Panc1 (cell line): ENCODE results near the gene TMEM161A. TPM values are rescaled to one million over a fixed set of nuclear protein-coding genes. Genes with fewer than 3 reads are reported as not detected.

ENCODE experiments used
- ATAC-seq: fragments of 200-7000 bp; cut with Tn5 transposase; 2 replicates; pipeline ENCODE4 v1.9.1; 2020; ENCODE audit warnings: mild to moderate bottlenecking, moderate library complexity
- BruUV-seq: library from RNA; stranded (reverse); fragments of 400-500 nt; replicated peaks from 2 replicates; lab custom pipeline; 2021; lab: Mats Ljungman, UMichigan
- CTCF ChIA-PET: fragments of 300-600 bp; sonication (Branson Sonifier 250); formaldehyde crosslinking; loops from one replicate; lab custom pipeline; 2022; ENCODE audit warnings: antibody characterized with exemption; lab: Charles Lee
- POLR2A ChIA-PET: fragments of 300-600 bp; sonication (Branson Sonifier 250); formaldehyde crosslinking; loops from one replicate; lab custom pipeline; 2022; ENCODE audit warnings: antibody characterized with exemption; lab: Charles Lee
- DNase-seq: peaks from one replicate; pipeline ENCODE4 v3.0.0-alpha.2; 2010; ENCODE audit warnings: low read depth, low spot score
- H3K27ac ChIP-seq: 2 replicates; pipeline ENCODE4 v1.5.1; 2011; ENCODE audit warnings: mild to moderate bottlenecking, low read length, inconsistent platforms
- H3K27me3 ChIP-seq: fragments of 200-500 bp; sonication (Bioruptor generic); 2 replicates; pipeline ENCODE4 v1.6.0; 2014; ENCODE audit warnings: low read length, inconsistent platforms; ENCODE audit not compliant: control insufficient read depth, insufficient read depth
- H3K36me3 ChIP-seq: fragments of 200-500 bp; sonication (Bioruptor generic); 2 replicates; pipeline ENCODE4 v1.5.1; 2014; ENCODE audit warnings: inconsistent platforms, mild to moderate bottlenecking, low read length, moderate library complexity; ENCODE audit not compliant: control insufficient read depth, insufficient read depth
- H3K4me1 ChIP-seq: 2 replicates; pipeline ENCODE4 v1.5.1; 2011; ENCODE audit warnings: inconsistent platforms, mild to moderate bottlenecking, low read length, moderate library complexity; ENCODE audit not compliant: control insufficient read depth, insufficient read depth
- H3K4me3 ChIP-seq, 2 experiments: 2 replicates each; pipeline ENCODE4 v1.5.1; 2011 to 2012; ENCODE audit warnings: low read depth in 2 of 2, low read length in 2 of 2, mild to moderate bottlenecking in 2 of 2, inconsistent platforms in 1 of 2, moderate library complexity in 1 of 2
- H3K9me3 ChIP-seq: fragments of 200-500 bp; sonication (Bioruptor generic); 2 replicates; pipeline ENCODE4 v1.5.1; 2014; ENCODE audit warnings: low read depth, mild to moderate bottlenecking, inconsistent platforms, low read length, moderate library complexity; ENCODE audit not compliant: control insufficient read depth, insufficient read depth
- POLR2AphosphoS5 ChIP-seq: IDR thresholded peaks from 2 replicates; pipeline ENCODE4 v1.6.1; 2012; ENCODE audit warnings: mild to moderate bottlenecking, low read depth, low read length, moderate library complexity
- SIN3A ChIP-seq: IDR thresholded peaks from 2 replicates; pipeline ENCODE4 v1.6.1; 2012; ENCODE audit warnings: low read depth, mild to moderate bottlenecking, low read length, moderate library complexity, borderline replicate concordance; ENCODE audit not compliant: insufficient read depth
- TCF7L2 ChIP-seq: IDR thresholded peaks from 2 replicates; pipeline ENCODE4 v1.6.1; 2011; ENCODE audit warnings: mild to moderate bottlenecking, low read depth, low read length, inconsistent platforms
- in situ Hi-C: cut with HindIII; loops from 2 replicates; pipeline ENCODE4 v1.10.0; 2016; ENCODE audit warnings: low sequenced_read_pairs, low pct_unique_long_range_greater_than_20kb
- intact Hi-C: fragments of 100-400 bp; cut with micrococcal nuclease; formaldehyde crosslinking; loops from one replicate; pipeline ENCODE4 v1.10.0; 2022; ENCODE audit not compliant: unreplicated experiment
- total RNA-seq: library from RNA; stranded (reverse); gene quantifications from one replicate; pipeline ENCODE4 v1.2.1, GENCODE V29; 2021; ENCODE audit not compliant: unreplicated experiment
- TF ChIP-seq, protein P1 (sequence below): fragments of 450-650 bp; IDR thresholded peaks from 2 replicates; pipeline ENCODE4 v1.5.1; 2017; ENCODE audit warnings: mild to moderate bottlenecking
- TF ChIP-seq, protein P2 (sequence below), 2 experiments: IDR thresholded peaks; 2 replicates each; pipeline ENCODE4 v1.6.1; 2011 to 2012; ENCODE audit warnings: low read depth in 2 of 2, control low read depth in 1 of 2, low read length in 1 of 2, mild to moderate bottlenecking in 1 of 2, moderate library complexity in 1 of 2; ENCODE audit not compliant: insufficient read depth in 1 of 2

TMEM161A gene
- total RNA-seq, 1 experiment from 2014 or later = 26.7 TPM

GRCh38 chr19:19133985-19134384 lies 4.3 kb downstream of the TMEM161A start:
- TF ChIP-seq SIN3A = no peak
- TF ChIP-seq POLR2AphosphoS5 = no peak
- TF ChIP-seq, protein P1, sequence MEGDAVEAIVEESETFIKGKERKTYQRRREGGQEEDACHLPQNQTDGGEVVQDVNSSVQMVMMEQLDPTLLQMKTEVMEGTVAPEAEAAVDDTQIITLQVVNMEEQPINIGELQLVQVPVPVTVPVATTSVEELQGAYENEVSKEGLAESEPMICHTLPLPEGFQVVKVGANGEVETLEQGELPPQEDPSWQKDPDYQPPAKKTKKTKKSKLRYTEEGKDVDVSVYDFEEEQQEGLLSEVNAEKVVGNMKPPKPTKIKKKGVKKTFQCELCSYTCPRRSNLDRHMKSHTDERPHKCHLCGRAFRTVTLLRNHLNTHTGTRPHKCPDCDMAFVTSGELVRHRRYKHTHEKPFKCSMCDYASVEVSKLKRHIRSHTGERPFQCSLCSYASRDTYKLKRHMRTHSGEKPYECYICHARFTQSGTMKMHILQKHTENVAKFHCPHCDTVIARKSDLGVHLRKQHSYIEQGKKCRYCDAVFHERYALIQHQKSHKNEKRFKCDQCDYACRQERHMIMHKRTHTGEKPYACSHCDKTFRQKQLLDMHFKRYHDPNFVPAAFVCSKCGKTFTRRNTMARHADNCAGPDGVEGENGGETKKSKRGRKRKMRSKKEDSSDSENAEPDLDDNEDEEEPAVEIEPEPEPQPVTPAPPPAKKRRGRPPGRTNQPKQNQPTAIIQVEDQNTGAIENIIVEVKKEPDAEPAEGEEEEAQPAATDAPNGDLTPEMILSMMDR = no peak
- no peak for TF ChIP-seq TCF7L2
- TF ChIP-seq, protein P2, sequence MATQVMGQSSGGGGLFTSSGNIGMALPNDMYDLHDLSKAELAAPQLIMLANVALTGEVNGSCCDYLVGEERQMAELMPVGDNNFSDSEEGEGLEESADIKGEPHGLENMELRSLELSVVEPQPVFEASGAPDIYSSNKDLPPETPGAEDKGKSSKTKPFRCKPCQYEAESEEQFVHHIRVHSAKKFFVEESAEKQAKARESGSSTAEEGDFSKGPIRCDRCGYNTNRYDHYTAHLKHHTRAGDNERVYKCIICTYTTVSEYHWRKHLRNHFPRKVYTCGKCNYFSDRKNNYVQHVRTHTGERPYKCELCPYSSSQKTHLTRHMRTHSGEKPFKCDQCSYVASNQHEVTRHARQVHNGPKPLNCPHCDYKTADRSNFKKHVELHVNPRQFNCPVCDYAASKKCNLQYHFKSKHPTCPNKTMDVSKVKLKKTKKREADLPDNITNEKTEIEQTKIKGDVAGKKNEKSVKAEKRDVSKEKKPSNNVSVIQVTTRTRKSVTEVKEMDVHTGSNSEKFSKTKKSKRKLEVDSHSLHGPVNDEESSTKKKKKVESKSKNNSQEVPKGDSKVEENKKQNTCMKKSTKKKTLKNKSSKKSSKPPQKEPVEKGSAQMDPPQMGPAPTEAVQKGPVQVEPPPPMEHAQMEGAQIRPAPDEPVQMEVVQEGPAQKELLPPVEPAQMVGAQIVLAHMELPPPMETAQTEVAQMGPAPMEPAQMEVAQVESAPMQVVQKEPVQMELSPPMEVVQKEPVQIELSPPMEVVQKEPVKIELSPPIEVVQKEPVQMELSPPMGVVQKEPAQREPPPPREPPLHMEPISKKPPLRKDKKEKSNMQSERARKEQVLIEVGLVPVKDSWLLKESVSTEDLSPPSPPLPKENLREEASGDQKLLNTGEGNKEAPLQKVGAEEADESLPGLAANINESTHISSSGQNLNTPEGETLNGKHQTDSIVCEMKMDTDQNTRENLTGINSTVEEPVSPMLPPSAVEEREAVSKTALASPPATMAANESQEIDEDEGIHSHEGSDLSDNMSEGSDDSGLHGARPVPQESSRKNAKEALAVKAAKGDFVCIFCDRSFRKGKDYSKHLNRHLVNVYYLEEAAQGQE (IDR thresholded peaks at IDR 0.05; ENCODE audit: insufficient read depth in 1 of 2, low read depth in 2 of 2, low read length in 1 of 2) = no peak
- in situ Hi-C loops (no loop called here), intact Hi-C loops (loop anchor here (10.0 kb wide), 1 partner anchor 69 kb away; the partner anchor contains the start of gene SLC25A42)
- H3K4me3 ChIP-seq = no peak overlapping the region
- peaks cover 5% of the 10 kb centered on the region; the same call in 1 of the 2 replicates for H3K36me3 ChIP-seq
- no peaks in the 10 kb centered on the region for H3K9me3 ChIP-seq
- DNase-seq (no peak), ATAC-seq (no peak)
- ChIA-PET CTCF (no interaction called here), POLR2A (no interaction called here)
- H3K27me3 ChIP-seq = no peaks in the 10 kb centered on the region
- BruUV-seq = no TSS peak
- no peaks in the 10 kb centered on the region; the same call in 1 of the 2 replicates for H3K4me1 ChIP-seq
- no peak overlapping the region for H3K27ac ChIP-seq

GRCh38 chr19:19132912-19133311 lies 5.4 kb downstream of the TMEM161A start:
- Histone ChIP-seq H3K4me3 (no peak overlapping the region), H3K9me3 (no peaks in the 10 kb centered on the region), H3K36me3 (peaks cover 3% of the 10 kb centered on the region; the same call in 1 of the 2 replicates), H3K27me3 (no peaks in the 10 kb centered on the region), H3K27ac (no peak overlapping the region), H3K4me1 (no peaks in the 10 kb centered on the region; the same call in 1 of the 2 replicates)
- DNase-seq (no peak), ATAC-seq (no peak)
- ChIA-PET POLR2A (no interaction called here), CTCF (no interaction called here)
- intact Hi-C loops (loop anchor here (10.0 kb wide), 1 partner anchor 68 kb away; the partner anchor contains the start of gene SLC25A42), in situ Hi-C loops (no loop called here)
- TF ChIP-seq POLR2AphosphoS5 (no peak), TCF7L2 (no peak), SIN3A (no peak)
- TF ChIP-seq, protein P1 = no peak
- TF ChIP-seq, protein P2 (IDR thresholded peaks at IDR 0.05; ENCODE audit: insufficient read depth in 1 of 2, low read depth in 2 of 2, low read length in 1 of 2) = no peak
- no TSS peak for BruUV-seq
